Smooth muscle cell (in vitro differentiated cells): ENCODE results near the gene SLC35C1. TPM values are rescaled to one million over a fixed set of nuclear protein-coding genes. Genes with fewer than 3 reads are reported as not detected.

Experiments used
- DNase-seq: peaks from one replicate; lab custom pipeline; 2025; ENCODE audit not compliant: unreplicated experiment; lab: John Stamatoyannopoulos, UW
- H2AFZ ChIP-seq: fragments of 200-600 bp; sonication (generic); 2 replicates; pipeline ENCODE4 v1.6.0; 2016; ENCODE audit warnings: antibody characterized with exemption, low read depth, mild to moderate bottlenecking
- H3F3A ChIP-seq: fragments of 200-600 bp; sonication (generic); 2 replicates; pipeline ENCODE4 v1.6.0; 2017; ENCODE audit warnings: antibody characterized with exemption, low read depth
- H3K27ac ChIP-seq: fragments of 200-600 bp; sonication (generic); 2 replicates; pipeline ENCODE4 v1.5.1; 2016; ENCODE audit warnings: low read depth, mild to moderate bottlenecking
- H3K27me3 ChIP-seq: fragments of 200-600 bp; sonication (generic); 2 replicates; pipeline ENCODE4 v1.6.1; 2016; ENCODE audit warnings: low read depth, mild to moderate bottlenecking
- H3K36me3 ChIP-seq: fragments of 200-600 bp; sonication (generic); 2 replicates; pipeline ENCODE4 v1.5.1; 2016; ENCODE audit warnings: low read depth
- H3K4me1 ChIP-seq: fragments of 200-600 bp; sonication (generic); 2 replicates; pipeline ENCODE4 v1.5.1; 2016; ENCODE audit warnings: low read depth
- H3K4me2 ChIP-seq: fragments of 200-600 bp; sonication (generic); 2 replicates; pipeline ENCODE4 v1.6.0; 2016; ENCODE audit warnings: mild to moderate bottlenecking
- H3K4me3 ChIP-seq: fragments of 200-600 bp; sonication (generic); 2 replicates; pipeline ENCODE4 v1.5.1; 2016; ENCODE audit warnings: mild to moderate bottlenecking
- H3K79me2 ChIP-seq: fragments of 200-600 bp; sonication (generic); 2 replicates; pipeline ENCODE4 v1.6.0; 2016; ENCODE audit warnings: low read depth, mild to moderate bottlenecking
- H3K9ac ChIP-seq: fragments of 200-600 bp; sonication (generic); 2 replicates; pipeline ENCODE4 v1.6.0; 2016; ENCODE audit warnings: low read depth
- H3K9me3 ChIP-seq: fragments of 200-600 bp; sonication (generic); replicated peaks from 2 replicates; pipeline ENCODE4 v1.5.1; 2016; ENCODE audit warnings: low read depth
- H4K20me1 ChIP-seq: fragments of 200-600 bp; sonication (generic); 2 replicates; pipeline ENCODE4 v1.6.0; 2016; ENCODE audit warnings: low read depth
- CTCF ChIP-seq: fragments of 200-600 bp; sonication (generic); IDR thresholded peaks from 2 replicates; pipeline ENCODE4 v1.5.1; 2017; ENCODE audit warnings: borderline replicate concordance, mild to moderate bottlenecking, antibody characterized with exemption; ENCODE audit not compliant: insufficient read depth, poor library complexity, severe bottlenecking
- WGBS: methylation state at CpG from one replicate; pipeline ENCODE4 v1.1.7; 2016; ENCODE audit warnings: low lambda C conversion rate; 5-methylcytosine and 5-hydroxymethylcytosine counted together
- polyA plus RNA-seq: library from polyadenylated mRNA; unstranded; fragments of >200 nt; fragmentation: Nextera tagmentation; extraction: Ambion mirVana; gene quantifications from 2 replicates; pipeline ENCODE4 v1.2.1, GENCODE V29; 2016
- total RNA-seq: library from RNA; depleted of rRNA; stranded (reverse); fragments of >200 nt; gene quantifications from 2 replicates; pipeline ENCODE4 v1.2.3, GENCODE V29; 2014

SLC35C1 gene
- total and polyA plus RNA-seq, 2 experiments from 2014 or later = 8.9 to 32.7 TPM

- Histone ChIP-seq H4K20me1 (peaks cover 70% of the 10 kb centered on the region), H3F3A (no peaks in the 10 kb centered on the region), H3K27ac (no peak overlapping the region), H3K9ac (no peak overlapping the region), H3K9me3 (no peaks in the 10 kb centered on the region), H2AFZ (no peak overlapping the region), H3K4me3 (no peak overlapping the region), H3K4me2 (no peak overlapping the region), H3K36me3 (no peaks in the 10 kb centered on the region), H3K4me1 (peaks cover 18% of the 10 kb centered on the region), H3K27me3 (no peaks in the 10 kb centered on the region), H3K79me2 (peaks cover 22% of the 10 kb centered on the region)
- no peak for TF ChIP-seq CTCF
- 84% methylated on average over 11 of the region's 11 CpGs for WGBS
- no peak for DNase-seq
These were observed 4.8 kb downstream of the SLC35C1 start for GRCh38 chr11:45809456-45810395.

DNA sequence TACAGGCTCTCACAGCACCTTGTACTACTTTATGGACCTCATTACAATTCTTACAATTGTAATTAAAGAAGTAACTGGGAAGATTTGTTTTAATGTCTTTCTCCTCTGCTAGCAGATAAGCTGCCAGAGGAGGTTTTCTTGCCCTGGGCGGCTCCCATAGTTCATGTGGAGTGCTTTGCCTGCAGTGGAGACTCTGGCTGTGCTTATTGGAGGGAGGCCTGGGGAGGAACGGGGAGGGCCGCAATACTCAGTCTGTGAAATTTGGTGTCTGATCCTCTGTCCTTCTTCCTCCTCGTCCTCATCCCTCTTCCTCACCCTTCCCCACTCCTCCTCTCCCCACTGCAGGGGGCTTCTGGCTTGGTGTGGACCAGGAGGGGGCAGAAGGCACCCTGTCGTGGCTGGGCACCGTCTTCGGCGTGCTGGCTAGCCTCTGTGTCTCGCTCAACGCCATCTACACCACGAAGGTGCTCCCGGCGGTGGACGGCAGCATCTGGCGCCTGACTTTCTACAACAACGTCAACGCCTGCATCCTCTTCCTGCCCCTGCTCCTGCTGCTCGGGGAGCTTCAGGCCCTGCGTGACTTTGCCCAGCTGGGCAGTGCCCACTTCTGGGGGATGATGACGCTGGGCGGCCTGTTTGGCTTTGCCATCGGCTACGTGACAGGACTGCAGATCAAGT lies 5.6 kb downstream of the SLC35C1 start:
- no peak for TF ChIP-seq CTCF
- Histone ChIP-seq H3K4me2 (no peak overlapping the region), H3F3A (no peaks in the 10 kb centered on the region), H3K9me3 (no peaks in the 10 kb centered on the region), H3K27ac (no peak overlapping the region), H3K27me3 (no peaks in the 10 kb centered on the region), H4K20me1 (peaks cover 70% of the 10 kb centered on the region), H3K79me2 (peaks cover 19% of the 10 kb centered on the region), H2AFZ (no peak overlapping the region), H3K9ac (no peak overlapping the region), H3K4me3 (no peak overlapping the region), H3K36me3 (no peaks in the 10 kb centered on the region), H3K4me1 (peaks cover 18% of the 10 kb centered on the region)
- no peak for DNase-seq
- WGBS = 97% methylated on average over 23 of the region's 23 CpGs

DNA sequence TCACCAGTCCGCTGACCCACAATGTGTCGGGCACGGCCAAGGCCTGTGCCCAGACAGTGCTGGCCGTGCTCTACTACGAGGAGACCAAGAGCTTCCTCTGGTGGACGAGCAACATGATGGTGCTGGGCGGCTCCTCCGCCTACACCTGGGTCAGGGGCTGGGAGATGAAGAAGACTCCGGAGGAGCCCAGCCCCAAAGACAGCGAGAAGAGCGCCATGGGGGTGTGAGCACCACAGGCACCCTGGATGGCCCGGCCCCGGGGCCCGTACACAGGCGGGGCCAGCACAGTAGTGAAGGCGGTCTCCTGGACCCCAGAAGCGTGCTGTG lies 6.1 kb downstream of the SLC35C1 start:
- H3K4me1 ChIP-seq = peaks cover 14% of the 10 kb centered on the region

More for the DNA sequence above, 6.1 kb downstream of the SLC35C1 start:
- Histone ChIP-seq H3K4me2 (no peak overlapping the region), H3K79me2 (peaks cover 14% of the 10 kb centered on the region), H3F3A (no peaks in the 10 kb centered on the region), H2AFZ (no peak overlapping the region), H3K36me3 (no peaks in the 10 kb centered on the region), H3K27ac (no peak overlapping the region), H3K4me3 (no peak overlapping the region), H3K27me3 (no peaks in the 10 kb centered on the region), H4K20me1 (peaks cover 67% of the 10 kb centered on the region), H3K9me3 (no peaks in the 10 kb centered on the region), H3K9ac (no peak overlapping the region)
- TF ChIP-seq CTCF = no peak
- 93% methylated on average over 17 of the region's 17 CpGs for WGBS
- no peak for DNase-seq
